Caco-2 (cell line): ENCODE data around the gene KLF13. TPM values are rescaled to one million over a fixed set of nuclear protein-coding genes. Genes with fewer than 3 reads are reported as not detected.
A peak's percentile ranks its signal among the peaks of the same experiment; 100 is the strongest.

Source experiments
- BruUV-seq: library from RNA; stranded (reverse); fragments of 400-500 nt; replicated peaks from 2 replicates; lab custom pipeline; 2021; lab: Mats Ljungman, UMichigan
- CTCF ChIA-PET: fragments of 300-600 bp; sonication (Branson Sonifier 250); formaldehyde crosslinking; loops from one replicate; lab custom pipeline; 2022; ENCODE audit warnings: antibody characterized with exemption; lab: Charles Lee
- POLR2A ChIA-PET: fragments of 300-600 bp; sonication (Branson Sonifier 250); formaldehyde crosslinking; loops from one replicate; lab custom pipeline; 2022; ENCODE audit warnings: antibody characterized with exemption; lab: Charles Lee
- DNase-seq, 2 experiments: peaks; one replicate each; pipeline versions ENCODE4 v3.0.0 to v3.0.0-alpha.2; 2020 to 2022
- H3K27me3 ChIP-seq: replicated peaks from 2 replicates; pipeline ENCODE4 v1.6.0; 2011; ENCODE audit warnings: low read length; ENCODE audit not compliant: control insufficient read depth, insufficient read depth
- H3K36me3 ChIP-seq: 2 replicates; pipeline ENCODE4 v1.5.1; 2011; ENCODE audit warnings: low read length; ENCODE audit not compliant: control insufficient read depth, insufficient read depth
- H3K4me1 ChIP-seq: fragments of 250-450 bp; sonication (Bioruptor Pico); 2 replicates; pipeline ENCODE4 v1.5.1; 2020; ENCODE audit warnings: mild to moderate bottlenecking
- H3K4me3 ChIP-seq: 2 replicates; pipeline ENCODE4 v1.5.1; 2011; ENCODE audit warnings: low read depth, mild to moderate bottlenecking, control low read depth, low read length
- H3K9me3 ChIP-seq: fragments of 250-450 bp; sonication (Bioruptor Pico); 2 replicates; pipeline ENCODE4 v1.5.1; 2020; ENCODE audit warnings: mild to moderate bottlenecking, moderate library complexity
- H3K27ac Mint-ChIP-seq: one replicate; pipeline ENCODE4 v1.8.0; 2022; ENCODE audit warnings: mixed read lengths; ENCODE audit not compliant: unreplicated experiment
- H3K27me3 Mint-ChIP-seq: one replicate; pipeline ENCODE4 v1.8.0; 2022; ENCODE audit warnings: mixed read lengths; ENCODE audit not compliant: insufficient read depth, unreplicated experiment
- H3K36me3 Mint-ChIP-seq: one replicate; pipeline ENCODE4 v1.8.0; 2022; ENCODE audit warnings: mild to moderate bottlenecking, mixed read lengths; ENCODE audit not compliant: insufficient read depth, unreplicated experiment
- H3K4me1 Mint-ChIP-seq: one replicate; pipeline ENCODE4 v1.8.0; 2022; ENCODE audit warnings: low read depth, mixed read lengths; ENCODE audit not compliant: unreplicated experiment
- H3K4me3 Mint-ChIP-seq: one replicate; pipeline ENCODE4 v1.8.0; 2022; ENCODE audit warnings: mild to moderate bottlenecking, moderate library complexity, mixed read lengths; ENCODE audit not compliant: unreplicated experiment
- H3K9me3 Mint-ChIP-seq: one replicate; pipeline ENCODE4 v1.8.0; 2022; ENCODE audit warnings: mixed read lengths; ENCODE audit not compliant: unreplicated experiment
- CTCF ChIP-seq, 2 experiments: fragments of 200-600 bp in 1 of 2; IDR thresholded peaks; 1 replicate in 1 of 2; 2 replicates in 1 of 2; pipeline versions ENCODE4 v1.5.1 to v1.8.0; 2011 to 2022; ENCODE audit warnings: antibody characterized with exemption in 1 of 2, control low read depth in 1 of 2, inconsistent platforms in 1 of 2, low read depth in 1 of 2, low read length in 1 of 2, mild to moderate bottlenecking in 1 of 2, moderate library complexity in 1 of 2; ENCODE audit not compliant: insufficient read depth in 1 of 2, severe bottlenecking in 1 of 2, unreplicated experiment in 1 of 2
- intact Hi-C: fragments of 100-400 bp; cut with micrococcal nuclease; formaldehyde crosslinking; loops from one replicate; pipeline ENCODE4 v1.10.0; 2022; ENCODE audit not compliant: unreplicated experiment
- total RNA-seq: library from RNA; stranded (reverse); gene quantifications from 2 replicates; pipeline ENCODE4 v1.2.3, GENCODE V29; 2022

KLF13 gene
- total RNA-seq, 1 experiment from 2014 or later, result 18.8 TPM

- H3K4me3 Mint-ChIP-seq, result peak overlapping the region; percentile 86
- no peaks in the 10 kb centered on the region for H3K27me3 Mint-ChIP-seq
- no peaks in the 10 kb centered on the region for H3K9me3 Mint-ChIP-seq
- H3K4me1 Mint-ChIP-seq, result no peaks in the 10 kb centered on the region
- no peak overlapping the region for H3K27ac Mint-ChIP-seq
- peaks cover 13% of the 10 kb centered on the region for H3K36me3 Mint-ChIP-seq
- no peaks in the 10 kb centered on the region for H3K27me3 ChIP-seq
- no peaks in the 10 kb centered on the region; the same call in none of the 2 replicates for H3K36me3 ChIP-seq
- BruUV-seq, result no TSS peak
- peak overlapping the region; percentile 92 for H3K4me3 ChIP-seq
- H3K9me3 ChIP-seq, result no peaks in the 10 kb centered on the region
- TF ChIP-seq CTCF (IDR thresholded peaks at IDR 0.05; ENCODE audit: insufficient read depth in 1 of 2, low read depth in 1 of 2, low read length in 1 of 2, severe bottlenecking in 1 of 2, unreplicated experiment in 1 of 2), result no peak
- CTCF ChIA-PET, result interaction anchor here (1.8 kb wide), 1 partner anchor 107 kb away, joined by 9 read pairs; no protein-coding TSS in a partner anchor
- POLR2A ChIA-PET, result no interaction called here
- intact Hi-C loops, result loop anchor here (2.0 to 5.0 kb wide), 3 partner anchors 63 to 111 kb away; no protein-coding TSS in a partner anchor
- DNase-seq, result peak; percentile 78 to 82
- H3K4me1 ChIP-seq, result peaks cover 11% of the 10 kb centered on the region
These were observed 1.2 kb downstream of the KLF13 start for GRCh38 chr15:31327669-31328427.

DNA sequence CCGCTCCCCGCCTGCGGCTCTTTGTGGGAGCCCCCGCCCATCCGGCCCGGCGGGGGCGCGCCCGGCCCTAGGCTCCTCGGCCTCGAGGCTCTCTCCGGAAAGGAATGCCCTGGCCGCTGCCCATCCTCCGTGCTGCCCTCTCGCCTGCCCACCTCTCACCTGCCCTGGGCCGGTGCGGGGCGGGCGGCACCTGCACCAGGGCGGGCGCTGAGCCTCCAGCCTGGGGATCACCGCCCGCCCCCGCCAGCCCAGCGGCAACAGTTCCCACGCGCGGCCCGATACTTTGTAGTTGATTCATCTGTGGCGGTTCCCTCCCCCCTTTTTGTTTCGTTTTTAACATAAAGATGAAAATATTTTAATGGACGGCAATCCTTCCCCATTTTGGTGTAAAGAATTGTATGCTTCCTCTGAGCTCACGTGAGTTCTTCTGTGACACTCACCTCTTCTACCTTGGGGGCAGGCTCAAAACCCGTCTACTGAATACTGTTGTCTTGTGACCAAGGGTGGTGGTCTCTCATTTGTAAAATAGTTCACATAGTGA lies 1.9 kb downstream of the KLF13 start:
- H3K4me1 Mint-ChIP-seq, result no peaks in the 10 kb centered on the region

More for the DNA sequence above, 1.9 kb downstream of the KLF13 start:
- POLR2A ChIA-PET, result no interaction called here
- Mint-ChIP-seq H3K27ac (peak overlapping the region; percentile 80), H3K4me3 (peak overlapping the region; percentile 86), H3K36me3 (peaks cover 13% of the 10 kb centered on the region), H3K27me3 (no peaks in the 10 kb centered on the region), H3K9me3 (no peaks in the 10 kb centered on the region)
- CTCF ChIA-PET, result interaction anchor here (0.6 to 1.8 kb wide), 2 partner anchors 107 to 346 kb away, joined by 3 to 9 read pairs; no protein-coding TSS in a partner anchor
- intact Hi-C loops, result loop anchor here (2.0 to 5.0 kb wide), 3 partner anchors 62 to 111 kb away; no protein-coding TSS in a partner anchor
- peaks cover 11% of the 10 kb centered on the region for H3K4me1 ChIP-seq
- H3K4me3 ChIP-seq, result peak overlapping the region; percentile 92
- BruUV-seq, result TSS peak; percentile 31
- TF ChIP-seq CTCF (IDR thresholded peaks at IDR 0.05; ENCODE audit: insufficient read depth in 1 of 2, low read depth in 1 of 2, low read length in 1 of 2, severe bottlenecking in 1 of 2, unreplicated experiment in 1 of 2), result no peak
- H3K9me3 ChIP-seq, result no peaks in the 10 kb centered on the region
- H3K27me3 ChIP-seq, result no peaks in the 10 kb centered on the region
- no peaks in the 10 kb centered on the region; the same call in none of the 2 replicates for H3K36me3 ChIP-seq
- no peak for DNase-seq
